ENCODE data around the gene CDKN2B.
A peak's percentile ranks its signal among the peaks of the same experiment; 100 is the strongest.

Gene CDKN2B

GRCh38 chr9:22005702-22006606 lies 3.2 kb downstream of the CDKN2B start:
- DNase-seq (ENCODE audit: low read depth), result no peak
- H3K4me3 ChIP-seq (ENCODE audit: control insufficient read depth, low read depth, low read length), result peak overlapping the region; percentile 20

DNA sequence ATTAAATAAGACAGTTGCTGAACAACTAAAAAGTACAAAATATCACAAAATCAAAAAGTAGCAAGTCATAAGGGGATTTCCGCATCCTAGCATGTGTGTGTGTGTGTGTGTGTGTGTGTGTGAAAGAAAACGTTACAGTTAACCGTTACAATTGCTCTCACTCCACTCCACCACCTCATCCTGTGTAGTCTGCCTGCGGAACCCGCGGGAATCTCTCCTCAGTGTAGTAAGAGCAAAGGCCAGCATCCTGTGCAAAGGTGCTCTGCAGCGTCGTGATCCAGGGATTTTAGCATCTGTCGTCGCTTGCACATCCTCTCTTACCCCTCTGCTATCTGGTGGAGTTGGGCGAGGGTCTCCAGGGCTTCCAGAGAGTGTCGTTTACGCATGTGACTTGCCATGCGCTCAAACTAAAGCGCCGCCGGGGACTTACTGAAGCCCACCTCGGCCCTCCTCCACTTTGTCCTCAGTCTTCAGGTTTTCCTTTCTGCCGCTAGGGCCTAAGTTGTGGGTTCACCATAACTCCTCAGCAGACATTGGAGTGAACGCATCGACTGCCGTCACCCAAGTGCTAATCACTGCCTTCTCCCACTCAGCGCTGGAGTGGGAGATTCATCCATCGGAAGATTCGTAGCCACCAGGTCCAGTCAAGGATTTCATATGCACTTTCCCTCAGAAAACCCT lies 3.9 kb downstream of the CDKN2B start:
- TF ChIP-seq, protein P1, sequence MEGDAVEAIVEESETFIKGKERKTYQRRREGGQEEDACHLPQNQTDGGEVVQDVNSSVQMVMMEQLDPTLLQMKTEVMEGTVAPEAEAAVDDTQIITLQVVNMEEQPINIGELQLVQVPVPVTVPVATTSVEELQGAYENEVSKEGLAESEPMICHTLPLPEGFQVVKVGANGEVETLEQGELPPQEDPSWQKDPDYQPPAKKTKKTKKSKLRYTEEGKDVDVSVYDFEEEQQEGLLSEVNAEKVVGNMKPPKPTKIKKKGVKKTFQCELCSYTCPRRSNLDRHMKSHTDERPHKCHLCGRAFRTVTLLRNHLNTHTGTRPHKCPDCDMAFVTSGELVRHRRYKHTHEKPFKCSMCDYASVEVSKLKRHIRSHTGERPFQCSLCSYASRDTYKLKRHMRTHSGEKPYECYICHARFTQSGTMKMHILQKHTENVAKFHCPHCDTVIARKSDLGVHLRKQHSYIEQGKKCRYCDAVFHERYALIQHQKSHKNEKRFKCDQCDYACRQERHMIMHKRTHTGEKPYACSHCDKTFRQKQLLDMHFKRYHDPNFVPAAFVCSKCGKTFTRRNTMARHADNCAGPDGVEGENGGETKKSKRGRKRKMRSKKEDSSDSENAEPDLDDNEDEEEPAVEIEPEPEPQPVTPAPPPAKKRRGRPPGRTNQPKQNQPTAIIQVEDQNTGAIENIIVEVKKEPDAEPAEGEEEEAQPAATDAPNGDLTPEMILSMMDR (conservative IDR thresholded peaks at IDR 0.05; ENCODE audit: control insufficient read depth, insufficient read depth, low read depth, low read length), result no peak
- H3K4me3 ChIP-seq (ENCODE audit: control insufficient read depth, low read depth, low read length), result no peak overlapping the region
- DNase-seq (ENCODE audit: low read depth), result no peak

More at GRCh38 chr9:22005702-22006606, 3.2 kb downstream of the CDKN2B start:
- TF ChIP-seq, protein P1 (conservative IDR thresholded peaks at IDR 0.05; ENCODE audit: control insufficient read depth, insufficient read depth, low read depth, low read length), result no peak

GRCh38 chr9:22002038-22002437 lies 7.1 kb downstream of the CDKN2B start:
- DNase-seq (ENCODE audit: low read depth), result no peak
- TF ChIP-seq, protein P1 (conservative IDR thresholded peaks at IDR 0.05; ENCODE audit: control insufficient read depth, insufficient read depth, low read depth, low read length), result no peak
- H3K4me3 ChIP-seq (ENCODE audit: control insufficient read depth, low read depth, low read length), result no peak overlapping the region

DNA sequence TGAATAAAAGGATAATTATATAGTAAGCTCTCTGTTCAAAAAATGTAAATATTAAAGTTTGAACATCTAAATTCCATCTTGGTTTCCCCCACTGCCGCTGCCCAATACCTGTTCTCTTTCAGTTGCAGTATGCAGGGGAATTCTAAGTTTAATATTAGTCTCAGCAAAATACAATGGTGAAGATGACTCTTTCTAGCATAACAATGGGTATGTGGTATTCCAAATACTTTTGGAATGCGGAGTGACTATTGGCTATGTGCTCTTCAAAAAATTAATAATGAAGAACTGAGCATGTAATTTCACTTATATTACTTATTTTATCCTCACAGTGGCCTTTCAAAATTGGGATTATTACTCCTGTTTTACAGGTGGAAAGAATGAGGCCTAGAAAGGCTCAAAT lies 11.1 kb downstream of the CDKN2B start:
- TF ChIP-seq, protein P1 (conservative IDR thresholded peaks at IDR 0.05; ENCODE audit: control insufficient read depth, insufficient read depth, low read depth, low read length), result no peak
- H3K4me3 ChIP-seq (ENCODE audit: control insufficient read depth, low read depth, low read length), result no peak overlapping the region
- no peak for DNase-seq (ENCODE audit: low read depth)

DNA sequence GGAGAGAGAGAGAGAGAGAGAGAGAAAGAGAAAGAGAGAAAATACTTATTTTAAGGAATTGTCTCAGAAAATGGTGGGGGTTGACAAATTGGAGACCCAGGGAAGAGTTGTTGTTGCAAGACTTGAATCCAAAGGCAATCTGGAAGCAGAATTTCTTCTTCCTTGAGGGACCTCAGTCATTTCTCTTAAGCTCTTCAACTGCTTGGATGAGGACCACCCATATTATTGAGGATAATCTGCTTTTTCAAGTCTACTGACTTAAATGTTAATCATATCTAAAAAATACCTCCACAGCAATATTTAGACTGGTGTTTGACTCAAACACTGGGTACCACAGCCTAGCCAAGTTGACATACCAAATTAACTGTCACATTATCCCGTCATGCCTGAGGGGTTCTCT lies 11.6 kb downstream of the CDKN2B start:
- no peak overlapping the region for H3K4me3 ChIP-seq (ENCODE audit: control insufficient read depth, low read depth, low read length)
- DNase-seq (ENCODE audit: low read depth), result no peak
- TF ChIP-seq, protein P1 (conservative IDR thresholded peaks at IDR 0.05; ENCODE audit: control insufficient read depth, insufficient read depth, low read depth, low read length), result no peak

GRCh38 chr9:21996858-21997257 lies 12.2 kb downstream of the CDKN2B start:
- no peak for DNase-seq (ENCODE audit: low read depth)
- TF ChIP-seq, protein P1 (conservative IDR thresholded peaks at IDR 0.05; ENCODE audit: control insufficient read depth, insufficient read depth, low read depth, low read length), result no peak
- H3K4me3 ChIP-seq (ENCODE audit: control insufficient read depth, low read depth, low read length), result no peak overlapping the region
